SK-N-SH (cell line): ENCODE results near the gene BAIAP2L2.

Experiments
- EZH2phosphoT487 ChIP-seq: fragments of 200-600 bp; sonication (generic); IDR thresholded peaks from 2 replicates; pipeline ENCODE4 v1.6.1; 2017; ENCODE audit warnings: low read depth, mixed run types, mild to moderate bottlenecking, antibody characterized with exemption, moderate library complexity, borderline replicate concordance
- FOXM1 ChIP-seq: IDR thresholded peaks from 2 replicates; pipeline ENCODE4 v1.4.0; 2012; ENCODE audit warnings: low read depth, mild to moderate bottlenecking
- POLR2AphosphoS5 ChIP-seq: IDR thresholded peaks from 2 replicates; pipeline ENCODE4 v1.6.1; 2012; ENCODE audit warnings: low read depth, low read length
- RAD21 ChIP-seq: IDR thresholded peaks from 2 replicates; pipeline ENCODE4 v1.6.1; 2012; ENCODE audit warnings: mild to moderate bottlenecking, low read length
- RFX5 ChIP-seq: IDR thresholded peaks from 2 replicates; pipeline ENCODE4 v1.6.1; 2012; ENCODE audit warnings: mild to moderate bottlenecking, improper control_type of control experiment, low read length
- SIN3A ChIP-seq: IDR thresholded peaks from 2 replicates; pipeline ENCODE4 v1.6.1; 2012; ENCODE audit warnings: low read depth, mild to moderate bottlenecking, low read length, moderate library complexity, borderline replicate concordance
- SMC3 ChIP-seq: IDR thresholded peaks from 2 replicates; pipeline ENCODE4 v1.6.1; 2012; ENCODE audit warnings: low read depth, low read length, improper control_type of control experiment
- TAF1 ChIP-seq: IDR thresholded peaks from 2 replicates; pipeline ENCODE4 v1.6.1; 2012; ENCODE audit warnings: low read depth, mild to moderate bottlenecking, low read length, moderate library complexity, borderline replicate concordance
- YY1 ChIP-seq: IDR thresholded peaks from 2 replicates; pipeline ENCODE4 v1.4.0; 2012; ENCODE audit warnings: low read depth, mild to moderate bottlenecking
- TF ChIP-seq, protein P1 (sequence below): fragments of 200-600 bp; sonication (generic); IDR thresholded peaks from 2 replicates; pipeline ENCODE4 v1.6.1; 2017; ENCODE audit warnings: antibody characterized with exemption, mild to moderate bottlenecking, moderate library complexity
- TF ChIP-seq, protein P2 (sequence below): IDR thresholded peaks from 2 replicates; pipeline ENCODE4 v1.4.0; 2012; ENCODE audit warnings: low read depth
- TF ChIP-seq, protein P3 (sequence below): fragments of 150-350 bp; IDR thresholded peaks from 2 replicates; pipeline ENCODE4 v1.6.1; 2017; ENCODE audit warnings: antibody characterized with exemption, low read length, low read depth, borderline replicate concordance
- TF ChIP-seq, protein P4 (sequence below): IDR thresholded peaks from 2 replicates; pipeline ENCODE4 v1.6.1; 2012; ENCODE audit warnings: mild to moderate bottlenecking, low read depth, low read length, moderate library complexity
- TF ChIP-seq, protein P5 (sequence below): IDR thresholded peaks from 2 replicates; pipeline ENCODE4 v1.4.0; 2012; ENCODE audit warnings: low read depth, borderline replicate concordance

DNA sequence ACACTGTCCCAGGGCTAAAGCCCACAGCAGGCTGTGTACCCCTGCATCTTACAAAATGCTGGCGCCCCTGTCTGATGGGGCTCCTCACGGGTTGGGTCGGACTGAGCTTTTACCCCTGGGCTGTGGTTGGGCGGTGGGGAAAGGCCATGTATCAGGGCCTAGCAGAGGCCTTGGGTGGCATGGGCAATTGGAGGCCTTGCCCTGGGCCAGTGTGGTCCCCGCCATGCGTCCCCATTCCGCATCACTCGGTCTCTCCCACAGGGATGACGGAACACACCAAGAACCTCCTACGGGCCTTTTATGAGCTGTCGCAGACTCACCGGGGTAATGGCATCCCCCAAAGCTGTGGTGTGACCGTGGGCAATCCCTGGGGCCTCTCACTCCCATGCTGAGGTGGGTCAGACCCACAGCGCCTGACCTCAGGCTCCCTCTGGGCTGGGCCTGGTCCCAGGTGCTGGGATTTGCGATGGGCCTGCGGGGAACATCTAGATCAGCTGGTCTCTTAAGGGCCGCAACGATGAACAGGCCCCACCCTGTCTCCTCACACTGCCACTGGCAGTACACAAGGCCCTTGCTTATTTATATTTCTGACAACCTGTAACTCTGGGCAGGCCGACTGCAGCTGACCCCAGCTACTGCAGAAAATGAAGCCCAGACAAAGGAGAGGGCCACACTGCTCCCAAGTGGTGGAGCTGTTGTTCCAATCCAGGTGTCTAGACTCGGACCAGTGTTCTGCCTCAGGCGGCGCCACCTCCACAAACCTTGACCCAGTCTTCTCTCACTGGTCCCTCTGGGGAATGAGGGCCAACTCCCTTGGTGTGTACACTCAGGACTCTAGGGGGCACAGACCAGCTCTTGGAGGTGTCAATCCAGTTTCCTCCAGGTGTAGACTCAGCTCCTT is 38.8 kb downstream of the BAIAP2L2 start:
- TF ChIP-seq, protein P1, sequence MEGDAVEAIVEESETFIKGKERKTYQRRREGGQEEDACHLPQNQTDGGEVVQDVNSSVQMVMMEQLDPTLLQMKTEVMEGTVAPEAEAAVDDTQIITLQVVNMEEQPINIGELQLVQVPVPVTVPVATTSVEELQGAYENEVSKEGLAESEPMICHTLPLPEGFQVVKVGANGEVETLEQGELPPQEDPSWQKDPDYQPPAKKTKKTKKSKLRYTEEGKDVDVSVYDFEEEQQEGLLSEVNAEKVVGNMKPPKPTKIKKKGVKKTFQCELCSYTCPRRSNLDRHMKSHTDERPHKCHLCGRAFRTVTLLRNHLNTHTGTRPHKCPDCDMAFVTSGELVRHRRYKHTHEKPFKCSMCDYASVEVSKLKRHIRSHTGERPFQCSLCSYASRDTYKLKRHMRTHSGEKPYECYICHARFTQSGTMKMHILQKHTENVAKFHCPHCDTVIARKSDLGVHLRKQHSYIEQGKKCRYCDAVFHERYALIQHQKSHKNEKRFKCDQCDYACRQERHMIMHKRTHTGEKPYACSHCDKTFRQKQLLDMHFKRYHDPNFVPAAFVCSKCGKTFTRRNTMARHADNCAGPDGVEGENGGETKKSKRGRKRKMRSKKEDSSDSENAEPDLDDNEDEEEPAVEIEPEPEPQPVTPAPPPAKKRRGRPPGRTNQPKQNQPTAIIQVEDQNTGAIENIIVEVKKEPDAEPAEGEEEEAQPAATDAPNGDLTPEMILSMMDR, result no peak
- TF ChIP-seq, protein P2, sequence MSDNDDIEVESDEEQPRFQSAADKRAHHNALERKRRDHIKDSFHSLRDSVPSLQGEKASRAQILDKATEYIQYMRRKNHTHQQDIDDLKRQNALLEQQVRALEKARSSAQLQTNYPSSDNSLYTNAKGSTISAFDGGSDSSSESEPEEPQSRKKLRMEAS, result no peak
- no peak for TF ChIP-seq SIN3A
- no peak for TF ChIP-seq SMC3
- TF ChIP-seq EZH2phosphoT487, result no peak
- TF ChIP-seq POLR2AphosphoS5, result no peak
- TF ChIP-seq RFX5, result no peak
- TF ChIP-seq, protein P3, sequence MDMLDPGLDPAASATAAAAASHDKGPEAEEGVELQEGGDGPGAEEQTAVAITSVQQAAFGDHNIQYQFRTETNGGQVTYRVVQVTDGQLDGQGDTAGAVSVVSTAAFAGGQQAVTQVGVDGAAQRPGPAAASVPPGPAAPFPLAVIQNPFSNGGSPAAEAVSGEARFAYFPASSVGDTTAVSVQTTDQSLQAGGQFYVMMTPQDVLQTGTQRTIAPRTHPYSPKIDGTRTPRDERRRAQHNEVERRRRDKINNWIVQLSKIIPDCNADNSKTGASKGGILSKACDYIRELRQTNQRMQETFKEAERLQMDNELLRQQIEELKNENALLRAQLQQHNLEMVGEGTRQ, result no peak
- no peak for TF ChIP-seq FOXM1
- TF ChIP-seq, protein P4, sequence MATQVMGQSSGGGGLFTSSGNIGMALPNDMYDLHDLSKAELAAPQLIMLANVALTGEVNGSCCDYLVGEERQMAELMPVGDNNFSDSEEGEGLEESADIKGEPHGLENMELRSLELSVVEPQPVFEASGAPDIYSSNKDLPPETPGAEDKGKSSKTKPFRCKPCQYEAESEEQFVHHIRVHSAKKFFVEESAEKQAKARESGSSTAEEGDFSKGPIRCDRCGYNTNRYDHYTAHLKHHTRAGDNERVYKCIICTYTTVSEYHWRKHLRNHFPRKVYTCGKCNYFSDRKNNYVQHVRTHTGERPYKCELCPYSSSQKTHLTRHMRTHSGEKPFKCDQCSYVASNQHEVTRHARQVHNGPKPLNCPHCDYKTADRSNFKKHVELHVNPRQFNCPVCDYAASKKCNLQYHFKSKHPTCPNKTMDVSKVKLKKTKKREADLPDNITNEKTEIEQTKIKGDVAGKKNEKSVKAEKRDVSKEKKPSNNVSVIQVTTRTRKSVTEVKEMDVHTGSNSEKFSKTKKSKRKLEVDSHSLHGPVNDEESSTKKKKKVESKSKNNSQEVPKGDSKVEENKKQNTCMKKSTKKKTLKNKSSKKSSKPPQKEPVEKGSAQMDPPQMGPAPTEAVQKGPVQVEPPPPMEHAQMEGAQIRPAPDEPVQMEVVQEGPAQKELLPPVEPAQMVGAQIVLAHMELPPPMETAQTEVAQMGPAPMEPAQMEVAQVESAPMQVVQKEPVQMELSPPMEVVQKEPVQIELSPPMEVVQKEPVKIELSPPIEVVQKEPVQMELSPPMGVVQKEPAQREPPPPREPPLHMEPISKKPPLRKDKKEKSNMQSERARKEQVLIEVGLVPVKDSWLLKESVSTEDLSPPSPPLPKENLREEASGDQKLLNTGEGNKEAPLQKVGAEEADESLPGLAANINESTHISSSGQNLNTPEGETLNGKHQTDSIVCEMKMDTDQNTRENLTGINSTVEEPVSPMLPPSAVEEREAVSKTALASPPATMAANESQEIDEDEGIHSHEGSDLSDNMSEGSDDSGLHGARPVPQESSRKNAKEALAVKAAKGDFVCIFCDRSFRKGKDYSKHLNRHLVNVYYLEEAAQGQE, result no peak
- TF ChIP-seq RAD21, result no peak
- no peak for TF ChIP-seq YY1
- TF ChIP-seq TAF1, result no peak
- TF ChIP-seq, protein P5, sequence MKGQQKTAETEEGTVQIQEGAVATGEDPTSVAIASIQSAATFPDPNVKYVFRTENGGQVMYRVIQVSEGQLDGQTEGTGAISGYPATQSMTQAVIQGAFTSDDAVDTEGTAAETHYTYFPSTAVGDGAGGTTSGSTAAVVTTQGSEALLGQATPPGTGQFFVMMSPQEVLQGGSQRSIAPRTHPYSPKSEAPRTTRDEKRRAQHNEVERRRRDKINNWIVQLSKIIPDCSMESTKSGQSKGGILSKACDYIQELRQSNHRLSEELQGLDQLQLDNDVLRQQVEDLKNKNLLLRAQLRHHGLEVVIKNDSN, result no peak
